Adrenal gland (tissue), 5 donors: ENCODE data around the gene SELPLG.

ENCODE experiments used
- CTCF ChIP-seq, 6 experiments: fragments of 450-650 bp in 4 of 6; fragments of 200-600 bp in 2 of 6; sonication (generic) in 1 of 6; IDR thresholded peaks; 1 replicate in 5 of 6; 2 replicates in 1 of 6; pipeline versions ENCODE4 v1.5.1 to v1.8.0; 2016 to 2021; ENCODE audit warnings: antibody characterized with exemption in 6 of 6, mild to moderate bottlenecking in 2 of 6, moderate library complexity in 1 of 6
- POLR2A ChIP-seq, 2 donors: fragments of 450-650 bp; IDR thresholded peaks; one replicate each; pipeline ENCODE4 v1.6.1; 2017; ENCODE audit warnings: antibody characterized with exemption in 2 of 2, mild to moderate bottlenecking in 2 of 2, moderate library complexity in 1 of 2
- donor health status: DM: no; HTN: no; CAD: no.

- no peak for TF ChIP-seq CTCF (IDR thresholded peaks at IDR 0.05)
- TF ChIP-seq POLR2A (IDR thresholded peaks at IDR 0.05) = no peak
Observed at GRCh38 chr12:108633081-108633533, 587 bp downstream of the SELPLG start.
